ENCODE measurements around the gene NAP1L4.

The NAP1L4 gene

DNA sequence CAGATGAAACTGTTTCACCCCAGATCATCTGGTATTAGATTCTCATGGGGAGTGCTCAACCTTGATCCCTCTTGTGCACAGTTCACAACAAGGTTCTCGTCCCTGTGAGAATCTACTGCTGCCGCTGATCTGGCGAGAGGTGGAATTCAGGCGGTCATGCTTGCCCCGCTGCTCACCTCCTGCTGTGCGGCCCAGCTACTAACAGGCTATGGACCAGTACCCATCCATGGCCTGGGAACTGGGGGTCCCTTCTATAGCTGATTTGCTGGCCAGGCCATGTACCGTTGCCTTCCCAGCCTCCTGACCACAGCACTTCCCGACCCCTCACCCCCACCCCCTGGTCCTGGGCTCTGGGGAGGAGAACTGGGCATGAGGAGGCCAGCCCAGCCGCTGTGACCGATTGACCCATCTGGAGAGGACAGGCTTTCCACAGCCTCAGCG is 65.5 kb downstream of the NAP1L4 start:
- in situ Hi-C loops (cut with HindIII; ENCODE audit: low sequenced_read_pairs), result no loop called here

DNA sequence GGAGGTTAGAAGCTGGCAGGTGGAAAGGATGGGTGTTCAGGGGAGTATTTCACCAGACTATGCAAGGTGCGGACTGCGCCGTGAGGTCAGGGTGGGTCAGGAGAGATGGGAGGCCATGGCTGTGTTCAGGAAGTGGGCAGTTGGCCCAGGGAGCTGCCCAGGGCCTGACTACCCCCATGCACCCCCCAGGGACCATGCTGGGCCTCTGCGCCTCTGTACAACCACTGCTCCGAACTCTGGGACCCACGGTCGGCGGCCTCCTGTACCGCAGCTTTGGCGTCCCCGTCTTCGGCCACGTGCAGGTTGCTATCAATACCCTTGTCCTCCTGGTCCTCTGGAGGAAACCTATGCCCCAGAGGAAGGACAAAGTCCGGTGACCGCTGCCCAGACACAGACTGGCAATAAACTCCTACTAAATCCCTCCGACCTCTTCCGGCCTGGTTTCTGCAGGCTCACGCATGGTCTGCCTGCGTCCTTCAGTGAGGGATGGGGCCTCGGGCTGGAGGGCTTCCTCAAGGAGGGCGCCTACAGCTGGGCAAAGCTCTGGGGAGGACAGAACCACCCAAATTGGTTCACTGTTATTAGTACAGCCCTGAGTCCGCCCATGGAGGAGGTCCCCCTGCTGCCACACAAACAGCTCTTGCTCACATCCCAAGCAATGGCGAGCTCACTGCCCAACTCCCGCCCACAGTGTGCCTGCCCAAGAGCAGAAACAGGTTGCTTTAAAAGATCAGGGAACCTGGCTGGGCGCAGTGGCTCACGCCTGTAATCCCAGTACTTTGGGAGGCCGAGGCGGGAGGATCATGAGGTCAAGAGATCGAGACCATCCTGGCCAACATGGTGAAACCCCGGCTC is 67.1 kb downstream of the NAP1L4 start:
- in situ Hi-C loops (cut with HindIII; ENCODE audit: low sequenced_read_pairs), result no loop called here

DNA sequence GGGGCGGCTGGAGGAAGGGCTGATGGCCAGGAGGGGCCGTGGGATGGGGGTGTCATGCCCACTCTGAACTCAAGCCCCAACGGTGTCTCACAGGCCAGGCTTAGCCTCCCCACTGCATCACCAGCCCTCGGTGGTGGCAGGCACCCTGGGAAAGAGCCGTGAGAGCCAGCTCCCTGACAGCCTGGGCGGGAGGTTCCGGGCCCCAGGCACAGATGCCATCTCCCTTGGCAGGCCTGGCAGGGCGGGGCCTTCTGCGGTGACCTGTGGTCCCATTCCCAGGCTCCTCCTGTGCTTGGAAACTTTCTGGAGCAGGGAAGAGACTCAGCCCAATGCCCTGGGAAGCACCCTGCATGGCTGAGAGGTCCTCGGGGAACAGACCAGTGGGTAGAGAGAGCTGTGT is 67.7 kb downstream of the NAP1L4 start:
- in situ Hi-C loops (cut with HindIII; ENCODE audit: low sequenced_read_pairs), result no loop called here

DNA sequence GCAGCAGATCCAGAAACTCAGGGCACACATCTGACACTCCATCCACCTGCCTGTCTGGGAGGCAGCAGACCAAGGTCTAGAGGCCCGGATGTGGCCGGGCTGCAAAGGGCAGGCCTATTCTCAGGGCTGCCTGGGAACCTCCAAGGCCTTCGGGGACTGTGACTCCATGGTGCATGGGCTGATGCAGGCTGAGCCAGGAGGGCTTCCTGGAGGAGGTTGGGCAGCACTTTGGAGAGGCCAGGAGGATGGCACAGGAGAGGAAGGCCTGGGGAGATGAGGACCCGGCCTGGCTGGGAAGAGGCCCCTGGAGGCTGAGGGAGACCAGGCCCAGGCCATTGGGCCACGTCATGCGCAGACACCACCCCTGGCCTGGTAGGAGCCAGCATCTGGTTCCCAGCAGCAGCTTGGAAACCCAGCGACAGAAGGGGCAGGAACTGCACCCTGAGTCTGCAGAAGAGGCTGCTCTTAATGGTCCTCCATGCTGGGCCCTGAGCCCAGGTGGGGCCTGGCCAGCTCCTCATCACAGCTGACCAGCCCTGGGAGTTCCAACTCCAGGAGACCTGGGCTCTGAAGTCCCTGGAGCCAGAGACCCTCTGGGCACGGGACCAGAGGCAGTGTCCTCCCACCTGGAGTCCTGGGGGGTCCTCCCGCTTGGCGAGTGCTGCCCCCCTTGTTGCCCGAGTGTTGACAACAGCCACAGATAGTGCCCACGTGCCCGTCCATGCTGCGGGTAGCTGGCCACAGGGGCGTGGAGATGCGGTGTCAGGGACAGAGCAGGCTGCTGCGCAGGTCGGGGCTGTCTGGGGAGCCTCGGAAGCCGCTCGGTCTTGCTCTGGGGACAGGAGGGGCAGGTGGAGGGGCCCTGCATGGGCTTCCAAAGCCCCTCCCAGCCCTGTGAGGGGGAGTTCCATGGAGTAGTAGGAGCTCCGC is 68.4 kb downstream of the NAP1L4 start:
- in situ Hi-C loops (cut with HindIII; ENCODE audit: low sequenced_read_pairs), result no loop called here

DNA sequence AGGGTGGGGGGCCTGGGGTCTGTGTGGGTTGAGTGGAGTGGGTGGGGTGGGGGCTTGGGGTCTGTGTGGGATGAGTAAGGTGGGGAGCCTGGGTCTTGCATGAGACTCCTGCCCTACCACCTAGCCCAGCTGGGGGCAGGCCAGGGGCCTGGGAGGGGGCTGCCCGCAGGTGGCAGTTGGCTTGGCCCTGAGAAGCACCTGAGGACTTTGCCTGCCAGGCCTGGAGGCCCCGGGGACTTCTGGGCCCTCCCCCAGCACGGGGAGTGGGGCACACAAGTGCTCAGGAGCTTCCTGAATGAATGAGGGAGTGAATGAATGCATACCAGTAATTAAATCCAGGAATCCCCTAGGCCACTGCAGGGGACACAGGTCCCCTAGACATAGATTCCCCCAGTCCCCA is 69.5 kb downstream of the NAP1L4 start:
- in situ Hi-C loops (cut with HindIII; ENCODE audit: low sequenced_read_pairs), result no loop called here

DNA sequence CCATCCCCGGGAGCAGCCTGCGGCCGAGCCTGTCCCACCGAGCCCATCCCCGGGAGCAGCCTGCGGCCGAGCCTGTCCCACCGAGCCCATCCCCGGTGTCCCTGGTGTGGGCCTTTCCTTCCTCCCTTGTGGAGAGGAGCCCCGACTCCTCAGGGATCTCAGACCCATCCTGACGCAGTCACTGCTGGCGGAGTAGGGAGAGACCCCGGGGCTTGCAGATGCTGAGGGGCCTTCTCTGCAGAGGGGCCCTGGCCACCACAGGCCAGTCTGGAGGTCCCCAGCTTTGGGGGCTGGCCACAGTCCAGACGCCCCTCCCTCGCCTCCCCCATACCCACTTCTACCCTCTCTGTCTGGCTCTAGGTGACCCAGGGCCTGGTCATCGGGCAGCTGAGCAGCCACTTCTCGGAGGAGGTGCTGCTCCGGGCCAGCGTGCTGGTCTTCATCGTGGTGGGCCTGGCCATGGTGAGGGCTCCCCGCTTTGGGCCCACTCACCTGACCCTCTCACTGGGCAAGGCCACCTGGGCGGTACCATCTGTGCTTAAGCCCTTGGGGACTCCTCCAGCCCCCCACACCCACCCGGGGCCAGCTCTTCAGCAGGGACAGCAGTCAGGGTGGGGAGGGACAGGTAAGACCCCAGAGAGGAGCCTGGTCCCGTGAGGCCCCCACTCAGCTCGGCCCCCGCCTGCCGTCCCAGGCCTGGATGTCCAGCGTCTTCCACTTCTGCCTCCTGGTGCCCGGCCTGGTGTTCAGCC is 70.2 kb downstream of the NAP1L4 start:
- in situ Hi-C loops (cut with HindIII; ENCODE audit: low sequenced_read_pairs), result no loop called here

DNA sequence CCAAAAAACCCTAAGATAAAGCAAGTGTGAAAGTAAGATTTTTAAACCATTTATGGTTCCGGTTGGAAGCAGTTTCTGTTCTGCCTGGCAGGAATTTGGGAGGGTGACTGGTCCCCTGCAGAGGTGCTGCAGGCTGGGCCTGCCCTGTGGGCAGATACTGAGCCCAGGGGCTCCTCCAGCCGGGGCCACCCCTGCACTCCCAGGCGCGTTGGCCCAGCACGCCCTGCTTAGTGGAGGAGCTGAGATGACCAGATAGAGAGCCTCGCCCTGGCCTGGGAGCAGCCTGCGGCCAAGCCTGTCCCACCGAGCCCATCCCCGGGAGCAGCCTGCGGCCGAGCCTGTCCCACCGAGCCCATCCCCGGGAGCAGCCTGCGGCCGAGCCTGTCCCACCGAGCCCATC is 70.9 kb downstream of the NAP1L4 start:
- in situ Hi-C loops (cut with HindIII; ENCODE audit: low sequenced_read_pairs), result no loop called here

DNA sequence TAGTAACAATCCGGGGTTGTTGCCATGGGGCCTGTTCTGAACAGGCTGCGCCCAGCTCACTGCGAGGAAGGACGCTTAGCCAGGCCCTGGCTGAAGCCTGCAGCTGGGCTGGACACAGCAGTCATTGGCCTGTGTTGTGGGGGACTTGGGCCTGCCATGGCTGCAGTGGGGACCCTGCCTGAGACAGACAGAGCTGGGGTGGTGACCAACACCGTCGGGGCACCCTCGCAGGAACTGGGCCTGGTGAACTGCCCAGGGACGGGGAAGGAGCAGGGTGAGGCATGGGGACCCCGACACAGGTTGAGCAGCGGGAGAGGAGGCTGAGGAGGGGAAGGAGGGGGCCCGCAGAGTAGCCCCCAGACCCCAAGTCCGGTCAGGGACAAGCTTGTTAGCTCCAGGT is 71.8 kb downstream of the NAP1L4 start:
- in situ Hi-C loops (cut with HindIII; ENCODE audit: low sequenced_read_pairs), result no loop called here

DNA sequence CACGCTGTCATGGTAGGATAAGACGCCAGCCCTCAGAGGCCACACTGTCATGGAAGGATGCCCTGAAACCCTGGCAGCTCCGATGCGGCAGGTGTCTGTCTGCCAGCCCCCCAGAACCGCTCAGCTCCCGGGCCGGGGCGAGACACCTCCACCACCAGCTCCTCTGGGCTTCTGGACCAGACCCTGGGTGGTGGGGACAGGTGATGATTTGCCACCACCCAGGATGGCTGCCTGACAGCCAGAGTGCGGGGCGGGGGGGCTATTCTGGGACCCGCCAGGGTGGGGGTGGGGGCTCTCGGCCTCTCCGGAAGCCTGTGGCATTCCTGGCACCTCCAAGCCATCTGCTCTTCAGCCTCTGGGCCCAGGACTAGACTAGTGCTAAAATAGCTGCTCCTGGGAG is 72.3 kb downstream of the NAP1L4 start:
- in situ Hi-C loops (cut with HindIII; ENCODE audit: low sequenced_read_pairs), result no loop called here

DNA sequence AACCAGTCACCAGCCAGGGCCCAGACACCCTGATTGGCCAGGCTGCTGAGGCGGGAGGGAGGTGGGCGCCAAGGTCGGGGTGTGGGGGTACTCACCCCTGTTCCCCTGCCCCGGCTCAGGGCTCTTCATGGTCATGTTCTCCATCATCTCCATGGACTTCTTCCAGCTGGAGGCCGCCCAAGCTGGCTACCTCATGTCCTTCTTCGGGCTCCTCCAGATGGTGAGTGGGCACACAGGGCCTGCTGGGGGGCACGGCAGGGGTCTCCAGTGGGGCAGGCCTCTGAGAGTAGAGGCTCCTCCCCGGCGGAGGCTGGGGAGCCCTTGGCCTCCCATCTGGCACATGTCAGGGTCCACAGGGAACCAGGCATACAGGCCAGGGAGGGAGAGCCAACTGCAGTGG is 72.9 kb downstream of the NAP1L4 start:
- in situ Hi-C loops (cut with HindIII; ENCODE audit: low sequenced_read_pairs), result no loop called here

DNA sequence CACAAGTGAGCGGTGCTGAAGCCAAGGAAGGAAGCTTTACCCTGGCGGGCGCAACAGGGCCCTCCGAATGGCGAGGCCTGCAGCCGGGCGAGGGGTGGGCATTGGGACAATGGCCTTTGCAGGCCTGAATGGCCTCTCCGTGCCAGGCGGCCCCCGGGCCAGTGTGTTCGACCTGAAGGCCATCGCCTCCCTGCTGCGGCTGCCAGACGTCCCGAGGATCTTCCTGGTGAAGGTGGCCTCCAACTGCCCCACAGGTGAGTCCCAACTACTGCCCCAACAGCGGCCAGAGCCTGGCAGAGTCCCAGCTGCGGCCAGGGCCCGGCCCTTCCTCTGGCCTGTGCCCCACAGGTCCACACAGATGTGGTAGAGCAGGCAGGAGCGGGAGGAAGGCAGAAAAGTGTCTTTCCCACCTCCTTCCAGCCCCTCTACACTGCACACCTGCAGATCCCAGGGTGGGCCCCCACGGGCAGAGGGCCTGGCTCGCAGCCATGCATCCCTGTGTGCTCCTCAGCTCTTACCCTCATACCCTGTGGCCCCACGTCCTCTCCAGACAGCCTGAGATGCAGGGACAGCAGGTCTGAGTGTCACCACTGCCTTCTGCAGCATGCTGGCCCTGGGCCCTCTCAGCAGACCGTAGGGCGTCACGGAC is 74.2 kb downstream of the NAP1L4 start:
- in situ Hi-C loops (cut with HindIII; ENCODE audit: low sequenced_read_pairs), result no loop called here

DNA sequence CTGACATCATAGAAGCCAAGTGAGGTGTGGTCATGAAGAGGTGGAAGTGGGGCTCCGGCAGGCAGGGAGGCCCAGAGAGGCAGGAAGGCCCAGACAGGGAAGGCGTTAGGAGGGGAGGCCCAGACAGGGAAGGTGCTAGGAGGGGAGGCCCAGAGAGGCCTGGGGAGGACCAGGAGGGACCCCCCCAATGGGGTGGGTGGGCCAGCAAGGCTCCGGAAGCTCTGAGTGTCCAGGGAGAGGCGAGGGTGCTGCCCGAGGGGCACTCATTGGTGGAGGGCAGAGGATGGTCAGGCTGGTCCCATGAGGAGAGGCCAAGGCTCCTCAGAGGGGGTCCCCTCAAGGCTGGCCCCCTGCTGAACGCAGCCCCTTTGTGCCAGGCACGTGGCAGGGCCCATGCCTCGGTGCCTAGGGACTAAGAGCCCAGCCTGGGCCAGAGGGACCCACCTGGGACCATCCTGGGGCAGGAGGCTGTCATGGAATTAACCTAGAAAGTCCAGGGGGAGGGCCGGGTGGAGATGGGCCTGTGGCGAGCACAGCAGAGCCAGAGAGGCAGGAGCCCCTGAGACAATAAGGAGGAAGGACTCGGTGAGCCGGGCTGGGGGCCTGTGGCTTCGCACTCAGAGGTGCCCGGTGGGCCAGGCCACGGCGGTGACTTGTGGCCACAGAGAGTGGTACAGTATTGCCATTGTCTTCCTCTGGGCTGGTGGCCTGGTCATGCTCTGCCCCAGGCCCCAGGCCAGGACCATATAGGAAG is 75.1 kb downstream of the NAP1L4 start:
- in situ Hi-C loops (cut with HindIII; ENCODE audit: low sequenced_read_pairs), result no loop called here

DNA sequence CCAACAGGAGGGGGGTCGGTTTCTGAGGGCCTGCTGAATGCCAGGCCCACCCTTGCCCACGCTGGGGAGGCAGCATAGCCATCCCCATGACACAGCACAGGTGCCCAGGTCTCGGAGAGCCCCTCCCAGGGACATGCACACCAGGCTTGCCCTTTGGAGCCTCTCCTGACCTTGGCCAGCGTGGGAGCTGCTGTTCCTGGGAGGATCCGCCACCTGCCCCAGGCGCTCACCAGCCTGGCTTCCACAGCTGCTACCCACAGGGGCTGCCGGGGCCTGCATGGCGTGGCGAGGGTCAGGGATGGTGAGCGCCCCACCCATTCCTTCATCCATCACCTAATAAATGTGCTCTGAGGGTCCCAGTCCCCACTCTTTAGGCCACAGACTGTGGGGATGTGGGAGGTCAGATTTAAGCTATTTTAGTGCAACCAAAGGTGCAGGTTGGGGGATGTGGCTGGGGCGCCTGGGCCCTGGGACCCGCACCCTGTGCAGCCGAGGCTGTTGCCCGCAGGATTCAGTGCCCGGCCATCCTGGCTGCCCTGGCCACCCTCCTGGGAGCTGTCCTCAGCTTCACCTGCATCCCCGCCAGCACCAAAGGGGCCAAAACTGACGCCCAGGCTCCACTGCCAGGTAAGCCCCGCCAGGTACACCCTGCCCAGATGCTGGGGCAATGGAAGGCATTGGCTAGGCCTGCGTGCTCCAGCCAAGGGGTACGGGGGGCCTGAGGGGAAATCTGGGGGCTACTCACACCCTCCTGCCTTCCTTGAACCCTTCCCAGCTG is 75.8 kb downstream of the NAP1L4 start:
- in situ Hi-C loops (cut with HindIII; ENCODE audit: low sequenced_read_pairs), result no loop called here

DNA sequence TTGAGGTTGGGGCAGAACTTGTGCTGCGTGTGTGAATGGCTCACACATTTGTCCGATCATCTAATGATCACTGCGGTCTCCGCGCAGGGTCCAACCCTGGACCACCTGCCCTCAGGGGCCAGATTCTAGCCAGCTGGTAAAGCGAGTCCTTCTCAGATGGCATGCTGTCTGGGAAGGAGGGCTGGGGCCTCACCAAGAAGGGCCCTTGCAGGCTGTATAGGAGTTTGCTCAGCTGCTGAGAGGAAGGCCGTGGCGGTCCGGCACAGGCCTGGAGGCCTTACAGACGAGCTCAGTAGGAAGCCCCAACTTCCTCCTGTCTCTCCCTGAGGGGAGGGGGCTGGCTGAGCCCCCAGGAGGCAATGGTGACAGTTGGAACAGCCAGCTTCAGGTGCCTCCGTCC is 76.7 kb downstream of the NAP1L4 start:
- in situ Hi-C loops (cut with HindIII; ENCODE audit: low sequenced_read_pairs), result no loop called here

DNA sequence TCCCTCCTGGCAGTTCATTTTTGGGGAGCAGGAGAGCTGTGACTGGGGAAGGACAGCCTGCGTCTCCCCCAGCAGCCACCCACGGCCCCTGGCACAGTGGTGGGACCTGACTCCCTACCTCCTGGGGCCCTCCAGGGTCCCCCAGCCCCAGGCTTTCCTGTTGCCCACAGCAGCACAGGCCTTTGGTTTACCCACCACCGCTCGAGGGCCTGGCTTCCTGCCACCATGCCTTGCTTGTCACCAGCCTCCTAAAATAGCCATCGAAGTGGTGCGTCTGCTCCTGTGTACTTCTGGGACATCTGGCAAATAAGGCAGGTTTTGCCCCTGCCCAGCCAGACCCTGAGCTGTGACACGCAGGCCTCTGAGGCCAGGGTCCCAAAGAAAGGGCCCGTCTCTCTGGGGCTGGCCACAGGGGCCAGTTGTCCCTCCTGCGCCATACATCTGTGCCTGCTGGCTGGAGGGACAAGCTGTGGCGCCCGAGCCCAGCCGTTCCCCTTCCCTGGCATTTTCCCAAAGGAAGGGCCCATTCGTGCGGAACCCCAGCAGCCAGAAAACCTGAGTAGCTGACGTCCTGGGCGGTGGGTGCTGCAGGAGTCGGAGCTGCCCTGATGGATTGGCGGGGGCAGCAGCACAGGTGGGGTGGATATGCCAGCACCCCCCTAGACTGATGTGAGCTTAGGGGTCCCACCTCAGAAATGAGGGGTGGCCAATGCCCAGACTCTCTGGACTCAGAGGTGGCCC is 77.5 kb downstream of the NAP1L4 start:
- in situ Hi-C loops (cut with HindIII; ENCODE audit: low sequenced_read_pairs), result no loop called here

DNA sequence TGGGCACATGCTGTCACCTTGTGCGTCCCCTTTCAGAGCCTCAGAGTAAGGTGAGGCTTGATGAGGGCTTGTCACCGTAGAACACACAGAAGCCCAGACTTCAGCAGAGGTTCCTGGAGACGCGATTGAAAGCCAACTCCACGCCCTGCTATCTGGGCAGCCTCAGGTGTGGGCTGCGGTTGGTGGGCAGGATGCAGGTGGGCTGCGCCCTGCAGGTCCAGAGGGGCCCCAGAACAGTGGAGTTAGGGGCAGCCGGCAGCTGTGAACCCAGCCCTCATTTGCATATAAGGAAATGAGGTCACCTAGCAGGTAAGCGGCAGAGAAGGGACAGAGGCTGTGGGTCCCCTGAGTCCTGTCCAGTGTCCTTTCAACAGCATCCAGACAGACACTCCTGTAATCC is 78.4 kb downstream of the NAP1L4 start:
- in situ Hi-C loops (cut with HindIII; ENCODE audit: low sequenced_read_pairs), result no loop called here

DNA sequence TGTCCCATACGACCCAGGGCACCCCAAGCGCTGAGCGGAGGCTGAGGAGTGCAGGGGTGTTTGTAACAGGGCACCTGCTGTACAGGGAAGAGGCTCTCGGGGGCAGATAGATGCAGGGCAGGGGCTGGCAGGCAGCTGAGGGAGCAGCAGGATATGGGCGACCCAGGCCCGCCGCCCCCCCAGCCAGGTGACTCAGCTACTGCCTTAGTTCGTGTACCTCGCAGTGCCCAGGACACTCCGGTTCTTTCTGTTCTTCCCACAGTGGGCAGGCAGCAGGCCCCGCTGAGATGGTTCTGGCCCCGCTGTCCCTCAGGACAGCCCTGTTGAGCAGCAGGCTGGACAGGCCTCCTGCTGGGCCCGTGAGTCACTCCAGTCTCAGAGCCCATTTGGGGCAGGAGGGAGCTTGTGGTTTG is 79.1 kb downstream of the NAP1L4 start:
- in situ Hi-C loops (cut with HindIII; ENCODE audit: low sequenced_read_pairs), result no loop called here

DNA sequence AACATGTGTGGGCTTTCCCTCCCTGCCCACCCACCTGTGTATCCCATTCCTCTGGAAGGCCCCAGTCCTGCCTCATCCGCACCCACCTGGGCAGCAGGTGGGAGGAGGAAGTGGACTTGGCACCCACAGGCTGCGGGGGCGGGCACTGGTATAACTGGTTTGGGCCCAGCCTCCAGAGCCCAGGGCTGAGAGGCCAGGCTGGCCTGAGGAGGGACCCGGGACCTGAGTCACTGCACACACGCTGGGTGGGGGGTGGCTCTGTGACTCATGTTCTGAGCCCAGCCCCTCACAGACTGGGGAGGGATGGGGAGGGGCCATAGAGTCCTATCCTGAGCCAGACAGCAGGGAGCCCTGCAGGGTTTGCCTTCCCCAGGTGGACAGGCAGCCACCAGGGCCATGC is 79.6 kb downstream of the NAP1L4 start:
- in situ Hi-C loops (cut with HindIII; ENCODE audit: low sequenced_read_pairs), result no loop called here

All from DLD1 (cell line).